MM.1S (cell line): Measurements from ENCODE around the gene THAP9.

ENCODE experiments used
- CTCF ChIP-seq: fragments of 300-600 bp; sonication (generic); IDR thresholded peaks from 2 replicates; pipeline ENCODE4 v1.5.1; 2016; ENCODE audit warnings: antibody characterized with exemption, low read length, mixed read lengths
- EZH2phosphoT487 ChIP-seq: fragments of 300-600 bp; sonication (generic); IDR thresholded peaks from 2 replicates; pipeline ENCODE4 v1.6.1; 2018; ENCODE audit warnings: antibody characterized with exemption, low read length

GRCh38 chr4:82896755-82897154 lies 3.8 kb upstream of the THAP9 start:
- TF ChIP-seq CTCF (no peak), EZH2phosphoT487 (no peak)
